Measurements from ENCODE around the gene LAMA4. TPM values are rescaled to one million over a fixed set of nuclear protein-coding genes. Genes with fewer than 3 reads are reported as not detected.
"Not testable (repeated sequence)": the region's sequence is repeated elsewhere in the genome, so short reads cannot be mapped to it uniquely, and the experiment has no call there.

LAMA4 gene
- polyA plus RNA-seq, 4 donors, result 83.4 to 109 (median 89.0) TPM

- DNase-seq (ENCODE audit: low read depth in 4 of 4, low spot score in 2 of 4), result peak in 2 of 4 donors; percentile 15 to 51
Measured at GRCh38 chr6:112109262-112109661, 145.1 kb downstream of the LAMA4 start.

GRCh38 chr6:112106562-112106961 is 147.8 kb downstream of the LAMA4 start:
- no peak for DNase-seq (ENCODE audit: low read depth in 4 of 4, low spot score in 2 of 4)

GRCh38 chr6:112106026-112106425 is 148.3 kb downstream of the LAMA4 start:
- DNase-seq (ENCODE audit: low read depth in 4 of 4, low spot score in 2 of 4), result not testable (repeated sequence)

GRCh38 chr6:112100561-112100960 is 153.8 kb downstream of the LAMA4 start:
- no peak for DNase-seq (ENCODE audit: low read depth in 4 of 4, low spot score in 2 of 4)

GRCh38 chr6:112096901-112097300 is 157.5 kb downstream of the LAMA4 start:
- no peak for DNase-seq (ENCODE audit: low read depth in 4 of 4, low spot score in 2 of 4)

GRCh38 chr6:112087916-112088315 is 166.5 kb downstream of the LAMA4 start:
- DNase-seq (ENCODE audit: low read depth in 4 of 4, low spot score in 2 of 4), result no peak

- DNase-seq (ENCODE audit: low read depth in 4 of 4, low spot score in 2 of 4), result peak; percentile 81 to 92 (median 88)
Measured at GRCh38 chr6:112087136-112087911, 167.0 kb downstream of the LAMA4 start, which contains the start of the genes FAM229B and TUBE1. Gene FAM229B (plus strand): TSS chr6:112087591. CDS start chr6:112099284, 11,693 bp downstream. Gene TUBE1 (minus strand): TSS chr6:112087482. CDS start chr6:112087434, 48 bp downstream.

- peak in 3 of 4 donors; percentile 45 to 71 (median 56) for DNase-seq (ENCODE audit: low read depth in 4 of 4, low spot score in 2 of 4)
Measured at GRCh38 chr6:112086744-112087135, 167.6 kb downstream of the LAMA4 start.

- DNase-seq (ENCODE audit: low read depth in 4 of 4, low spot score in 2 of 4), result no peak
Measured at GRCh38 chr6:112085286-112086065, 168.9 kb downstream of the LAMA4 start.

- no peak for DNase-seq (ENCODE audit: low read depth in 4 of 4, low spot score in 2 of 4)
Measured at GRCh38 chr6:112081569-112081968, 172.8 kb downstream of the LAMA4 start.

- no peak for DNase-seq (ENCODE audit: low read depth in 4 of 4, low spot score in 2 of 4)
Measured at GRCh38 chr6:112066606-112067005, 187.8 kb downstream of the LAMA4 start.

GRCh38 chr6:112065426-112065986 is 188.9 kb downstream of the LAMA4 start:
- no peak for DNase-seq (ENCODE audit: low read depth in 4 of 4, low spot score in 2 of 4)

GRCh38 chr6:112062966-112063365 is 191.4 kb downstream of the LAMA4 start:
- no peak for DNase-seq (ENCODE audit: low read depth in 4 of 4, low spot score in 2 of 4)

GRCh38 chr6:112061605-112062004 is 192.8 kb downstream of the LAMA4 start:
- no peak for DNase-seq (ENCODE audit: low read depth in 4 of 4, low spot score in 2 of 4)

Other genes starting within 250 kb of the LAMA4 start
- 1 to 10 TPM; 1.8 to 3.9 (median 3.4) TPM for gene CCN6, start 200.5 kb downstream of the LAMA4 start, polyA plus RNA-seq (ENCODE audit: insufficient read length in 4 of 4)
- gene TUBE1, start 167.1 kb downstream of the LAMA4 start, polyA plus RNA-seq (ENCODE audit: insufficient read length in 4 of 4), result 10 to 100 TPM; 24.6 to 55.7 (median 38.0) TPM
- gene FAM229B, start 167.0 kb downstream of the LAMA4 start, polyA plus RNA-seq (ENCODE audit: insufficient read length in 4 of 4), result 10 to 100 TPM; 40.8 to 56.4 (median 43.4) TPM
- 1 to 10 TPM in 1 of 4 donors, under 1 TPM in 3; 0.10 to 1.1 (median 0.58) TPM for gene RFPL4B, start 92.8 kb upstream of the LAMA4 start, polyA plus RNA-seq (ENCODE audit: insufficient read length in 4 of 4)